K562 treated with DMSO at 1 percent for 48 hours (cell line): Measurements from ENCODE around the gene RFTN2. TPM values are rescaled to one million over a fixed set of nuclear protein-coding genes. Genes with fewer than 3 reads are reported as not detected.

Experiments
- total RNA-seq: library from RNA; unstranded; fragments of 300-600 nt; gene quantifications from 2 replicates; pipeline ENCODE4 v1.2.3, GENCODE V29; 2022; ENCODE audit warnings: low replicate concordance; ENCODE audit errors: extremely low read depth

Gene RFTN2, protein sequence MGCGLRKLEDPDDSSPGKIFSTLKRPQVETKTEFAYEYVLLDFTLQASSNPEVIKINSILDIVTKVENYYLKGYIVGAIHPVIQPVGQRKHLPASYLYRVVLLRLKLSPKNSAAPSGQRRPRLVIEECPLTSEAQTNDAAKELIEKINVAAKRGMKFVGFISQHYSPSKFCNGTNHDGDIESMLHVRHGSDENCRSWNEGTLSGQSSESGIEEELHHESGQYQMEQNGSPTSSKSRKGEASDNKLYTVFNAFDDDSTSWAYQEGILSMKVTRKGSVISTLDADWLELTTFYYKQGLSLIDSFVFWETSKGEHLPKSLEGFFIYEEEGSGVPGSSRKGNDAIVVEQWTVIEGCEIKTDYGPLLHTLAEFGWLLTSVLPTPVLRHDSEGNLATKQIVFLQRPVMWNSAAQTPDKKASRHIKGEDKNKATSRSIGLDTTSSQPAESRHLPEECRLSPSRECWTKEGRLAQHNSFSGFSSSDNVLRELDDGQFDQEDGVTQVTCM
- total RNA-seq, result not detected in 2 replicates

DNA sequence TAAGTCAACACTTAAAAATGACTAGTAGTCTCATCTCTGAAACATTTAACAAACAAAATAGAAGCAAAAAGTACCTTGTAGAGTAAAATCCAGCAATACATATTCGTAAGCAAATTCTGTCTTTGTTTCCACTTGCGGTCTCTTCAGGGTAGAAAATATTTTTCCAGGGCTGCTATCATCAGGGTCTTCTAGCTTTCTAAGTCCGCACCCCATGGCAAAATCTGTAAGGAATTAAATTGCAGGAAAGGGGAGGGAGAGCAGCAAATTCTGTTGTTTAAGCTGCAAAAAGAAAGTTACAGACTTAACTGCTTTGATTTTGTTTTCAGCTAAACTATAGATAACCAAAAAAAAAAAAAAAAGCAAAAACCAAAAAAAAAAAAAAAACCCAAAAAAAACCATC is at the start of gene RFTN2:
Gene RFTN2, minus strand, starts transcription at position 342 of the 400 bp plus-strand sequence. Its CDS starts 129 bp downstream, at position 213.

DNA sequence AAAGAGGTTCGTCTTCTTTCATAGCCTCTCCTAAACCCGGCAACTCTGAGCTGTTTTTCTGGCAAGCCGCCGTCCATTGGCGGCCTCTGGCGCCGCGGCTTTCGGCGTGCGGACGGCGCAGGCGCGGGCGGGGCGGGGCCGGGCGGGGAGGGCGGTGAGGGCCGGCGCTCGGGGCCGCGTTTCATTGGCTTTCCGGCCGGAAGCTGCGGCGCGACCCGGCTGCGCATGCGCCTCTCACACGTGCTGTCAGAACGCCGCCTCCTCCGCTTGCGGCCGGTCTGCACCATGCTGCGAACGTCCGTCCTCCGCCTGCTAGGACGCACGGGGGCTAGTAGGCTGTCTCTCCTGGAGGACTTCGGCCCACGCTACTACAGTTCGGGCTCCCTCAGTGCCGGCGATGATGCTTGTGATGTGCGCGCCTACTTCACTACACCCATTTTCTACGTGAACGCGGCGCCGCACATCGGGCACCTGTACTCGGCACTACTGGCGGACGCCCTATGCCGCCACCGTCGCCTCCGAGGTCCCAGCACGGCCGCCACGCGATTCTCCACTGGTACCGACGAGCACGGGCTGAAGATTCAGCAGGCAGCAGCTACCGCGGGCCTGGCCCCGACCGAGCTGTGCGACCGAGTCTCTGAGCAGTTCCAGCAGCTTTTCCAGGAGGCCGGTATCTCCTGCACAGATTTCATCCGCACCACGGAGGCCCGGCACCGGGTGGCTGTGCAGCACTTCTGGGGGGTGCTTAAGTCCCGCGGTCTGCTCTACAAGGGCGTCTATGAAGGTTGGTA is 29.9 kb upstream of the RFTN2 start, which contains the start of gene MARS2:
Gene MARS2, plus strand, starts transcription at position 249 of the 791 bp plus-strand sequence. Its CDS starts 37 bp downstream, at position 286.

Other genes with a start within 250 kb of the RFTN2 start
- 53.5 TPM in 1 of 2 replicates, not detected in the other for gene SF3B1, start 240.6 kb downstream of the RFTN2 start, total RNA-seq
- gene COQ10B, start 222.0 kb downstream of the RFTN2 start, total RNA-seq, result not detected in 2 replicates
- gene HSPD1, start 175.7 kb downstream of the RFTN2 start, total RNA-seq, result 801 TPM in 1 of 2 replicates, not detected in the other
- gene HSPE1, start 175.2 kb downstream of the RFTN2 start, total RNA-seq, result not detected in 2 replicates
- not detected in 2 replicates for gene MOB4, start 159.5 kb downstream of the RFTN2 start, total RNA-seq
- gene MARS2, start 29.8 kb upstream of the RFTN2 start, total RNA-seq, result not detected in 2 replicates
- gene BOLL, start 109.7 kb upstream of the RFTN2 start, total RNA-seq, result not detected in 2 replicates
- not detected in 2 replicates for gene PLCL1, start 129.0 kb upstream of the RFTN2 start, total RNA-seq